Measurements from ENCODE around the gene PPY.
"Not testable (repeated sequence)": the region's sequence is repeated elsewhere in the genome, so short reads cannot be mapped to it uniquely, and the experiment has no call there.

PPY gene

DNA sequence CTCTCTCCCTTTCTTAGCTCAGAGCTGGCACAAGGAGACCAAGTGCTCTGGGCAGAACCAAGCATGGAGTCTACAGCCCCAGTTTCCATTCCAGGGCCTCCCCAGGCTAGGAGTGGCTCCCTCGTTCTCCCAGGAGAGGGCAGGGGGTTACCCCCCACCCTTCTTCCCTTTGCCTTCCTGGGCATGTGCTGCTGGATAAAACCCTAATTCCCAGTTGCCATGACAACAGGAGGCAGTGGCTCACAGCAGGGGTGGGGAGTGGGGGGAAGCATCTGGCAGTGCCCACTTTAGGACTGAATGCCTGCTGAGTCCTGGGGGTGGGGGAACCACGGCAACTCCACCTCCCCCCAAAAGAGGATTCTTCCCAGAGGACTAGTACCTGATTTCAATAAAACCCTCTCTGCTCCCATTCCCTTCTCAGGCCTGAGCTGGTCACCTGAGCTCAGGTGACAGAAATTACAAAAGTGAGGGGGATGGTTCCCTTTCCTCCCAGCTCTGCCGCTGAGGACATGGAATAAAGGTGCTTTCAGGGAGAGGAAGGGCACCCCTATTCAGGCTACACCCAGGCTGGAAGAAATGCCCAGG is 36.8 kb downstream of the PPY start:
- DNase-seq (ENCODE audit: low read depth), result no peak

- no peak for DNase-seq (ENCODE audit: low read depth)
These were observed 40.3 kb downstream of the PPY start for GRCh38 chr17:43901861-43902589.

GRCh38 chr17:43900858-43901754 is 41.2 kb downstream of the PPY start:
- no peak for DNase-seq (ENCODE audit: low read depth)

- DNase-seq (ENCODE audit: low read depth), result peak; percentile 14
These were observed 42.0 kb downstream of the PPY start for GRCh38 chr17:43900183-43900857.

GRCh38 chr17:43898446-43898845 is 43.8 kb downstream of the PPY start:
- DNase-seq (ENCODE audit: low read depth), result no peak

DNA sequence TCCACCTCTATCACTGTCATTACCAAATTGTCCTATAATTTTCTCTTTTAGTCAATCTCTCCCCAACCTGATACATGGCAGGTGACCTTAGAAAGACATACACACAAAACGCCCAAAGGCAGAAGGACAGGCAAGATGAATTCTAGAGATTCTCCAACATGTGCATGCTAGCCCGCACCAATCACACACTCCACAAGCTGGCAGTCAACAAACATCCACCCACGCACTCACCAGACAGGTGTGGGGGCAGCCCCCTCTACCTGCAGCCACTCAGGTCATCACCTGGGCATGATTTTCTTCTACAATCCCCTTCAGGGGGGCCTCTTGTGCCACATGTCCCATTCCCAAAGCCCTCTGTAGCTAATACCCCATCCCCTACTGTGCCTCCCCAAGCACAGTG is 44.4 kb downstream of the PPY start:
- DNase-seq (ENCODE audit: low read depth), result no peak

DNA sequence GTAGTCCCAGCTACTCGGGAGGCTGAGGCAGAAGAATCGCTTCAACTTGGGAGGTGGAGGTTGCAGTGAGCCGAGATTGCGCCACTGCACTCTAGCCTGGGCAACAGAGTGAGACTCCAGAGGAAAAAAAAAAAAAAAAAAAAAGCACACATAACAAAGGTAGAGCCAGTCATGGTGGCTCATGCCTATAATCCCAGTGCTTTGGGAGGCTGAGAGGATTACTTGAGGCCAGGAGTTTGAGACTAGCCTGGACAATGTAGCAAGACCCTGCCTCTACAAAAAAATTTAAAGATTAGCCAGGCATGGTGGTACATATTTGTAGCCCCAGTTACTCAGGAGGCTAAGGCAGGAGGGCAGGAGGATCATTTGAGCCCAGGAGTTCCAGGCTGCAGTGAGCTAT is 47.8 kb downstream of the PPY start:
- DNase-seq (ENCODE audit: low read depth), result not testable (repeated sequence)

DNA sequence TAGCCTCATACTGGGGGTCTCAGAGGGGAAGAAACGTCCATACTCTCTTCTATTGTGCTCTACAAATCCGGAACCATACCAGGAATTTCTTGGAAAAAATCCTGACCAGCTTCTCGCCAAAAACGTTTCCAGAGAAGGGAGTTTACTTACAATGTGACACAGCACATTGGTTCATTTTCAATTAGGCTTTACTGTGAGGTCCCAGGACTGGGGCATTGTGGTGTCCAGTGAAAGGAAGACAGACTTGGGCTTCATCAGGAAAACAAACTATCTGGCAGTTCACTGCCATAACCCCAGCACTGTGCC is 49.7 kb downstream of the PPY start:
- no peak for DNase-seq (ENCODE audit: low read depth)

- DNase-seq (ENCODE audit: low read depth), result no peak
These were observed 50.2 kb downstream of the PPY start for GRCh38 chr17:43891851-43892646.

Data from HS-27A (cell line).